K562 (cell line): ENCODE measurements around the gene SUSD5.

Experiments used
- CTCF ChIP-seq, 3 experiments: IDR thresholded peaks in 2 of 3; conservative IDR thresholded peaks in 1 of 3; 2 replicates each; pipeline ENCODE4 v1.5.1; 2011 to 2012; ENCODE audit warnings: low read length in 3 of 3, mild to moderate bottlenecking in 3 of 3, control low read depth in 2 of 3, improper control_type of control experiment in 1 of 3, inconsistent platforms in 1 of 3, low read depth in 1 of 3, mixed read lengths in 1 of 3, moderate library complexity in 1 of 3; ENCODE audit not compliant: insufficient read depth in 2 of 3
- GATA2 ChIP-seq: sonication (generic); formaldehyde crosslinking; IDR thresholded peaks from 2 replicates; pipeline ENCODE4 v1.4.0; 2020; ENCODE audit warnings: mild to moderate bottlenecking, missing genetic modification reagents
- HNRNPUL1 ChIP-seq: fragments of 200-400 bp; formaldehyde crosslinking; IDR thresholded peaks from 2 replicates; pipeline ENCODE4 v1.6.1; 2017; ENCODE audit warnings: low read length
- IRF1 ChIP-seq: sonication (generic); formaldehyde crosslinking; IDR thresholded peaks from 2 replicates; pipeline ENCODE4 v1.8.0; 2022; ENCODE audit warnings: missing genetic modification reagents, mild to moderate bottlenecking, borderline replicate concordance
- MTF1 ChIP-seq: fragments of 250-450 bp; sonication (Bioruptor Pico); IDR thresholded peaks from 2 replicates; pipeline ENCODE4 v1.9.0; 2021; ENCODE audit warnings: moderate library complexity, mild to moderate bottlenecking, inconsistent platforms, borderline replicate concordance
- PATZ1 ChIP-seq: fragments of 250-450 bp; sonication (Bioruptor Pico); IDR thresholded peaks from 2 replicates; pipeline ENCODE4 v1.5.0; 2020; ENCODE audit warnings: mild to moderate bottlenecking, borderline replicate concordance
- PTRF ChIP-seq: fragments of 450-650 bp; IDR thresholded peaks from 2 replicates; pipeline ENCODE4 v1.6.1; 2016; ENCODE audit warnings: mild to moderate bottlenecking, missing genetic modification characterization, missing compliant biosample characterization
- RAD21 ChIP-seq, 2 experiments: fragments of 250-450 bp in 1 of 2; fragments of 450-650 bp in 1 of 2; sonication (Bioruptor Pico) in 1 of 2; formaldehyde crosslinking in 1 of 2; IDR thresholded peaks in 1 of 2; conservative IDR thresholded peaks in 1 of 2; 2 replicates each; pipeline versions ENCODE4 v1.4.0 to v1.8.0; 2020 to 2022; ENCODE audit warnings: mild to moderate bottlenecking in 2 of 2, moderate library complexity in 1 of 2
- RBM14 ChIP-seq: fragments of 200-400 bp; formaldehyde crosslinking; IDR thresholded peaks from 2 replicates; pipeline ENCODE4 v1.6.1; 2018; ENCODE audit warnings: low read depth, mild to moderate bottlenecking, low read length, moderate library complexity, borderline replicate concordance; ENCODE audit not compliant: insufficient read depth
- SP2 ChIP-seq: IDR thresholded peaks from 2 replicates; pipeline ENCODE4 v1.6.1; 2011; ENCODE audit warnings: mild to moderate bottlenecking, low read depth, low read length, moderate library complexity; ENCODE audit not compliant: poor library complexity, severe bottlenecking; ENCODE audit errors: extremely low read depth
- ZBTB33 ChIP-seq: sonication (generic); formaldehyde crosslinking; IDR thresholded peaks from 2 replicates; pipeline ENCODE4 v1.8.1; 2023; ENCODE audit warnings: mild to moderate bottlenecking, missing genetic modification reagents

- no peak for TF ChIP-seq IRF1 (CRISPR knock-in tag)
- TF ChIP-seq RBM14, result no peak
- no peak for TF ChIP-seq GATA2 (CRISPR knock-in tag)
- TF ChIP-seq ZBTB33 (CRISPR knock-in tag), result no peak
- no peak for TF ChIP-seq PTRF (tag)
- no peak for TF ChIP-seq CTCF (IDR thresholded peaks at IDR 0.05 in 2 of 3, conservative IDR thresholded peaks at IDR 0.05 in 1 of 3; ENCODE audit: insufficient read depth in 2 of 3, low read depth in 1 of 3, low read length in 3 of 3)
- no peak for TF ChIP-seq MTF1
- TF ChIP-seq PATZ1, result no peak
- TF ChIP-seq SP2, result no peak
- TF ChIP-seq HNRNPUL1, result no peak
- no peak for TF ChIP-seq RAD21 (CRISPR knock-in tag; conservative IDR thresholded peaks at IDR 0.05 in 1 of 2, IDR thresholded peaks at IDR 0.05 in 1 of 2)
Measured at GRCh38 chr3:33159981-33160380, 58.6 kb downstream of the SUSD5 start.
